ENCODE measurements around the gene TNFRSF1B. TPM values are rescaled to one million over a fixed set of nuclear protein-coding genes. Genes with fewer than 3 reads are reported as not detected.

Gene TNFRSF1B
- total RNA-seq, 6 donors from 2014 or later, result 28.3 to 113 (median 58.5) TPM

- WGBS, 2 donors, result 76 to 79% methylated on average over 18 to 20 of the region's 20 CpGs
- TF ChIP-seq POLR2AphosphoS5 (IDR thresholded peaks at IDR 0.05) (no peak), POLR2A (IDR thresholded peaks at IDR 0.05) (no peak), EP300 (IDR thresholded peaks at IDR 0.05) (no peak), CTCF (IDR thresholded peaks at IDR 0.05) (no peak)
- Histone ChIP-seq H3K27me3 (no peaks in the 10 kb centered on the region), H3K36me3 (no peaks in the 10 kb centered on the region), H3K27ac (peak overlapping the region; percentile 50 to 90 (median 88)), H3K9me3 (no peaks in the 10 kb centered on the region), H3K4me1 (peaks cover 50 to 84% (median 69%) of the 10 kb centered on the region in 4 donors), H3K4me3 (no peak overlapping the region)
- DNase-seq, result no peak
- no peak for ATAC-seq (ENCODE audit: low FRiP score in 2 of 2)
Measured at GRCh38 chr1:12146343-12147112, 20.3 kb upstream of the TNFRSF1B start.

- WGBS, 2 donors, result 48 to 57% methylated on average over 7 to 8 of the region's 8 CpGs
- no peak for ATAC-seq (ENCODE audit: low FRiP score in 2 of 2)
- H3K27ac ChIP-seq, result peak overlapping the region; percentile 50 to 90 (median 88)
- peaks cover 52 to 87% (median 75%) of the 10 kb centered on the region in 4 donors for H3K4me1 ChIP-seq
- no peaks in the 10 kb centered on the region for H3K27me3 ChIP-seq
- H3K4me3 ChIP-seq, result no peak overlapping the region
- H3K9me3 ChIP-seq, result no peaks in the 10 kb centered on the region
- TF ChIP-seq POLR2AphosphoS5 (IDR thresholded peaks at IDR 0.05) (peak in 1 of 2 donors; percentile 19), EP300 (IDR thresholded peaks at IDR 0.05) (no peak)
- H3K36me3 ChIP-seq, result no peaks in the 10 kb centered on the region
- no peak for DNase-seq
Measured at GRCh38 chr1:12147201-12147701, 19.5 kb upstream of the TNFRSF1B start.

DNA sequence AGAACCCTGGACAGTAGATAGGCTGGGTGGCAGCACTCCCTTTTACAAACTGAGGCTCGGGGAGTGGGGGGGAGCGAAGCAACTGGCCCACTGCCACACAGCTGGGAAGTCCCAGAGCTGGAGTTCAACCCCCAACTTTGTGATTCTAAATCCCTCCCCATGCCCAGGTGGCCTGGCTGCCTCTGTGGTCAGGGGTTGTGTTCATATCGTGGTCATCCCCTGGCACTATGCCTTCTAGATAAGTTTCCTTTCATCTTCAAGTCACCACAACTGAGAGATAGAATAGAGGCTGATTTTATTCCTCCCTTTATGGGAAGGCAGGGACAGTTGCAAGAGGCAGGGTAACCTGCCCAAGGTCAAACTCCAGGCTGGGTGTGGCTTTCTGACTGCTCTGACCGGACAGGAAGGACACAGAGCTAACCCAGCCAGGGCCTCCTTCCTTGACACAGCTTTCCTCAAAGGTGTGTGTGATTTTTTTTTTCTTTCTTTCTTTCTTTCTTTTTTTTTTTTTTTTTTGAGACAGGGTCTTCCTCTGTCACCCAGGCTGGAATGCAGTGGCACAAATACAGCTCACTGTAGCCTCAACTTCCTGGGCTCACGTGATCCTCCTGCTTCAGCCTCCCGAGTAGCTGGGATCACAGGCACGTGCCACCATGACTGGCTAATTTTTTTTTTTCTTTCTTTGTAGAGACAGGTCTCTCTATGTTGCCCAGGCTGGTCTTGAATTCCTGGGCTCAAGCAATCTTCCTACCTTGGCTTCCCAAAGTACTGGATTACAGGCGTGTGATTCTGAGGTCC, 18.4 kb upstream of the TNFRSF1B start:
- H3K27ac ChIP-seq, result peak overlapping the region; percentile 53 to 90 (median 88)
- ATAC-seq (ENCODE audit: low FRiP score in 2 of 2) (no peak), DNase-seq (no peak)
- H3K36me3 ChIP-seq, result no peaks in the 10 kb centered on the region
- H3K9me3 ChIP-seq, result no peaks in the 10 kb centered on the region
- TF ChIP-seq EP300 (IDR thresholded peaks at IDR 0.05), result no peak
- TF ChIP-seq POLR2A (IDR thresholded peaks at IDR 0.05), result no peak
- TF ChIP-seq CTCF (IDR thresholded peaks at IDR 0.05), result no peak
- TF ChIP-seq POLR2AphosphoS5 (IDR thresholded peaks at IDR 0.05), result no peak
- no peak overlapping the region for H3K4me3 ChIP-seq
- H3K4me1 ChIP-seq, result peaks cover 55 to 88% (median 76%) of the 10 kb centered on the region in 4 donors
- 57 to 69% methylated on average over 8 of the region's 8 CpGs for WGBS, 2 donors
- no peaks in the 10 kb centered on the region for H3K27me3 ChIP-seq

DNA sequence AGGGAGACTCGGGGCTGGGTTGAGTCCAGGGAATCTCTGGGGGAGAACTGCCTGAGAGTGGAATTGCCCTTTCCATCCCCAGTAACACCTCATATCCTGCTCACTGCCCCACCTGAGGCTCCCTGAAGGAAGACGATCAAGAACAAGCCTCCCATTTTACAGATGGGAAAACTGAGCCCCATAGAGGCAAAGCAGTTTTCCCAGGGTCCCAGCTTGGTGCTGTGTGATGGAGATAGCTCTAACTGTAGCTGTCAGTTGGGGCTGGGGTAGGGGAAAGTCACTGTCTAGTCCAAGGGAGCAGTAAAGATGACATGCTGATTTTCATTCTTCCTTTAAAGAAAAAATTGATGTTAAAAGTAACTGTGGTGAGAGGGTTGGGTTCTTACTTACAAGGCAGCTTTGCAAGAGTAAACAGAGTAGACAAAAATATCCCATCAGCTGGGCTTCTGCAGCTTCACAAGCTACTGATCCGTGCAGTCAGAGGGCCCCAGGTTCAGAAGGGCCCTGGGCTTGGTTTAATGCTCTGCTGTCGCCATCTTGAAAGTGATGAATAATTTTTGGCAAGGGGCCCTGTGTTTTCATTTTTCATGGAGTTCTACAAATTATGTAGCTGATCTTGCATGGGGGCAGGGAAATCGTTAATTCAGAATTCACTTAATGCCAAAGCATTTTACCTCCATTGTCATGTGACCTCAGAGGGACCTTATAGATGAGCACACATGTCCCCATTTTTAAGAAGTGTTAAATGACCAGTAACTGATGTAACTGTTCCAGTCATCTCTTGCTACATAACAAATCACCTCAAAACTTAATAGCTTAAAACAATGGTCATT, 17.6 kb upstream of the TNFRSF1B start:
- Histone ChIP-seq H3K27me3 (no peaks in the 10 kb centered on the region), H3K36me3 (no peaks in the 10 kb centered on the region), H3K4me3 (no peak overlapping the region), H3K27ac (peak overlapping the region; percentile 79 to 90 (median 88)), H3K4me1 (peaks cover 54 to 80% (median 71%) of the 10 kb centered on the region in 4 donors), H3K9me3 (no peaks in the 10 kb centered on the region)
- 79 to 81% methylated on average over 4 to 5 of the region's 5 CpGs for WGBS, 2 donors
- DNase-seq, result no peak
- no peak for ATAC-seq (ENCODE audit: low FRiP score in 2 of 2)
- TF ChIP-seq CTCF (IDR thresholded peaks at IDR 0.05) (no peak), POLR2A (IDR thresholded peaks at IDR 0.05) (no peak), POLR2AphosphoS5 (IDR thresholded peaks at IDR 0.05) (no peak), EP300 (IDR thresholded peaks at IDR 0.05) (no peak)
